HG03432 (cell line): Measurements from ENCODE around the gene RHBDL3.

Source experiments
- ATAC-seq: cut with Tn5 transposase; IDR thresholded peaks from one replicate; pipeline ENCODE4 v1.9.1; 2021; ENCODE audit warnings: mild to moderate bottlenecking, moderate library complexity; ENCODE audit not compliant: unreplicated experiment

Gene RHBDL3

DNA sequence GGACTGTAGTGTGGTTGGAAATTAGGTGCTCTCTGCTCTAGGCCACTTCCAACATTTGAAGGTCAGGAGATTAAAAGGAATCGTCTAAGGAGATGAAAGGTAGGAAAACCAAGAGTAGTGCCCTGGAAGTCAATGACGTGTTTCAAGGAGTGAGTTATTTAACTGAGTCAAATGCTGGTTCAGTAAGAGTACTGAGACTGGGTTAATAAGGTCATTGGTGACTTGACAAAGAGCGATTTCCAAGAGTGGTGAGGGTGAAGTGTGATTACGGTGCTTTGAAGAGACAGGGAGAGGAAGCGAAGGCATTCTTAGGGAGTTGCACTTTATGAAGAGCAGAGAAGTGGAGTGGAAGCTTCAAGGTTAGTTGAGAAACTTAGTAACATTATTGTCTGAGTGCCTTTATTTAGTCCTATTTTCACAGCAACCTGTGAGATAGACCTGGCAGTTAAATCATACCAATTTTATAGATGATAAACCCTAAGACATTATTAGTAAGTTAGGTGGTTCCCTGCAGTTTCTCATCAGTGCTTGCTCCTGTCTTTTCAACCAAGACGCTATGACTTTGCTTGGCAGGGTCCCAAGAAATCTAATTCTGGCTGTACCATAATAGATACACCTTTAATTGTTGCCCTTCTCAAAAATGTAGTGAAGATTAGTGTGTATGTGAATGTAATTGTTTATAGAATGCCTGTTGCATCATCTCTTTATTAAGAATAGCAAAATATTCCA is 90.2 kb downstream of the RHBDL3 start:
- no peak for ATAC-seq

DNA sequence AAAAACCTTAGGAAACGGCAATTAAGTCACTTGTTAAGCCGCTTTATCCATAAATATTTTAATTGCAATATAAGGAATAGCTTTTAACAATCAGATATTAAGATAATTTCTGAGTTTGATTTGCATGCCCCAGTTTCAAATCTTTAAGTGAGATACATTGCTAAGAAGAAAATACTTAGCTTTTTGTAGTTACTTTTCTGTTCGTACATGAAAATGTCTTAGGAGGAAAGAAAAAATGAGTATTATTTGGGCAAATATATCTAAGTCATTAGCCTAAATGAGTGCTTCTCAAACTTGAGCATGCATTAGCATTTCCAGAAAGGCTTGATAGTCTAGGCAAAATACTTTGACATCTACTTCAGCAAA is 90.7 kb downstream of the RHBDL3 start:
- ATAC-seq = no peak

DNA sequence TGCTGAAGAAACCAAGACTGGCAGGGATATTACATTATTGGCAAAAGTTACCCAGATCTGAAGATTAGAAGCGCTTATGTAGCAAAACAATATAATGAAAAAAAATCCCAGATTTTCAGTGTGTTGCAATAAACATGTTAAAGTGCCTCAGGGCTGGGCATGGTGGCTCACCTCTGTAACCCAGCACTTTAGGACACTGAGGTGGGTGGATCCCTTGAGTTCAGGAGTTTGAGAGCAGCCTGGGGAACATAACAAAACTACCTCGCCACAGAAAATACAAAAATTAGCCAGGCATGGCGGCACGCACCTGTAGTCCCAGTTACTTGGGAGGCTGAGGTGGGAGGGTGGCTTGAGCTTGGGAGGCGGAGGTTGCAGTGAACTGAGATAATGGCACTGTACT is 91.1 kb downstream of the RHBDL3 start:
- ATAC-seq = no peak

DNA sequence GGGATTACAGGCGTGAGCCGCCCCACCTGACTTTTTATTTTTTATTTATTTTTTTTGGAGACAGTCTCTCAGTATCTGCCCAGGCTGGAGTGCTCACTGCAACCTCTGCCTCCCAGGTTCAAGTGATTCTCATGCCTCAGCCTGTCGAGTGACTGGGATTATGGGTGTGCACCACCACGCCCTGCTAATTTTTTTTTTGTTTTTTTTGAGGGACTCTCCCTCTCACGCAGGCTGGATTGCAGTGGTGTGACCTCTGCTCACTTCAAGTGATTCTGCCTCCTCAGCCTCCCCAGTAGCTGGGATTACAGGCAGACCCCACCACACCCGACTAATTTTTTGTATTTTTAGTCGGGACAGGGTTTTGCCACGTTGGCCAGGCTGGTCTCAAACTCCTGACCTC is 92.0 kb downstream of the RHBDL3 start:
- ATAC-seq = no peak

DNA sequence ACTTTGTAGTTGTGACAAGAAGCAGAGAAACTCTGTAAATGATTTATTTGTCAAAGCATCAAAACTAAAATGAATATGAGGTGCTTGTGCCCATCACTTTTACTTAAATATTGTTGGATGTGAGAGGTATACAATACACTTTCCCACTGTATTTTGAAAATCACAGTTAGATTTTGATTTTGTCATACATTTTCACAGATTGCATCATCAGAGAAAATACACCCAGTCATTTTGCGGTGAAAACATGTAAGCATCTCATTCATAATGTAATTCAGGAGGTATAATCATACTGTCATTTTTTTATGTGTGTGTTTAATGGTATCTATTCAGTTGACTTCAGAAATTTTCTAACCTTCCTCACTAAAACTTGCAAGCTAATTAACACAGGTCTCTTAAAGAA is 95.6 kb downstream of the RHBDL3 start:
- ATAC-seq = no peak

DNA sequence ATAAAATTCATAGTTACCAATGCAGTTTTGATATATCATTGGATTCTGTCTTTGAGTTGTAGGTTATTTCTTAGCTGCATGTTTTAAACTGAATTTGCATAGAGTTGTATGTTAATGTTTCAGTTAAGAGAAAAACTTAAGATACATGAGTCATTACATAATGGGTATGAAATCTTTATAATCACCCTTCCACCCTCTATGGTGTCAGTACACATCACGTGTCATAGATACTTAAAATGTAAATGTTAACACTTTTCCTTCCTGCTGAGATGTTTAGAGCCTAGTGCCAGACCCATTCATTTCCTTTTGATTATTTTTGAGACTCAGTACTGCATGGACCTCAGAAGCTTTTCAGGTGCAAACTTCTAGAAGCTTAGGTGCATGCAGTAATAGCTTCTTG is 104.8 kb downstream of the RHBDL3 start:
- ATAC-seq = no peak
